HG03108 (cell line): ENCODE results near the gene H2BK1.

Source experiments
- ATAC-seq: cut with Tn5 transposase; IDR thresholded peaks from one replicate; pipeline ENCODE4 v1.9.1; 2021; ENCODE audit warnings: moderate library complexity; ENCODE audit not compliant: unreplicated experiment

Gene H2BK1

DNA sequence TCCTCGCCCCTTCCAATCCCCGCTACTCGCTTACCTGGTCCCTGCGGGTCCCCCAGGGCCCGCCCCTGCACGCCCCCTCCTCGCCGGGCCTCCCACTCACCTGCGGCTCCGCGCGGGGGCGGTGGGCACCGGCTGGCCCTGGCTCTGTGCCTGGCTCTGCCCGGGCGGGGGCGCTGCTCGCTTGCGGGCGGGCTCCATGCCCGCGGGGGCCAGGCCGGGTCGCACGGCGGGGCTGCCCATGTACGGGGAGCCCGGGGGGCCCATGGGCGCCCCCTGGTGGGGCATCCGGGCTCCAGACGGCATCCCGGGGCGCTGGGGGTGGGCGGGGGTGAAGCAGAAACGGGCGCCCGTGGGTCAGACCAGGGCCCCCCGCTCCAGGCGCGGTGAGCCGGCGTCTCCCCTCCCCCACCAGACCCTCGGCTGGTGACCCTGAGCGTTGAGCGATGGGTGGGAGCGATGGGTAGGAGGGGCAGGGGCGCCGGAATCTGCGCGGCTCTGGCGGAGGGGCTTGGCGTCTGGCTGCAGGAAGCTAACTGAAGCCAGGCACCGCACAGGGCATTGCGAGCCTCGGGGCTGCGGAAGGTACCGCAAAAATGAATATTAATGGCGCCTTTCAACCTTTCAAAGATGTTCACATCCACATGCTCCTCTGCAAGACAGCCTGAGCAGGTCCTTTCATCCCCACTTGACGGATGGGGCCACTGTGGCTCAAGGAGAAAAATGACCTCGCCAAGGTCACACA lies 35.2 kb upstream of the H2BK1 start:
- no peak for ATAC-seq

- ATAC-seq, result no peak
Measured at GRCh38 chr7:151244841-151245346, 34.6 kb upstream of the H2BK1 start.

GRCh38 chr7:151244196-151244840 lies 34.0 kb upstream of the H2BK1 start:
- ATAC-seq, result no peak

DNA sequence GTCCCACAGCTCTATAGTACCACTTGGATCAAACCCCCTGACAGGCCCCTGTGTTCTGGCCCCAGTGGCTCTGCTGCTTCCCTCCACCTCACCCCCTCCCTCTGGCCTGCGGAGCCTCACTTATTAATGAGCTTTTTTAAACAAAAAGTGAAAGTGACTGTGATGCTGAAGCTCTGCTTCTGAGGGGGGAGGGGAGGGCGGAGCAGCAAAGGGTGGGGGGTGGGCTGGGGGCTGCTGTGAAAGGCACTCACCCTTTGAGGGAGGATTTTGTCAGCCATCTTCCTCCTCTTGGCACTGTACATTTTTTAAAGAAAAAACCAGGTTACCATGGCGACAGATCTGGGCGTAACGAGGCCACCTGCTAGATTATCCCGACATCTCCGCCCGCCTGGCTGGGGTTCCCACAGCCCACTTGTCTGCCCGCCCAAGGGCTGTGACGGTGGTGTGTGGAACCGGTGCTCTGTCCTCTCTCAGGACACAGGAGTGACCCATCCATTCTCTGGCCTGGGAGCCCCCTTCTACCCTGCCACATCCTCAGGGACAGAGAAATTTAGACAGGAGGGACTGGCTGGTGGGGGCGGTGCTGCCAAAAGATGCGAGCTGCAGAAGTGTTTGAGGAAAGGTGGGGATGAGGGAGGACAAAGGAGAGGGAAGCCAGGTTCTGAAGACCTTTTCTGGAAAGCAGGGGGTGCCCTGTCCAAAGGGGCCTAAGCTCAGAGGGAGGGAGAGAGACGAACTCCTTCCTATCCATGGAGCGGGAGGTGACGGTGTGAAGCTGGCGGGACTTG lies 33.3 kb upstream of the H2BK1 start:
- no peak for ATAC-seq

- ATAC-seq, result no peak
Measured at GRCh38 chr7:151243045-151243349, 32.7 kb upstream of the H2BK1 start.

DNA sequence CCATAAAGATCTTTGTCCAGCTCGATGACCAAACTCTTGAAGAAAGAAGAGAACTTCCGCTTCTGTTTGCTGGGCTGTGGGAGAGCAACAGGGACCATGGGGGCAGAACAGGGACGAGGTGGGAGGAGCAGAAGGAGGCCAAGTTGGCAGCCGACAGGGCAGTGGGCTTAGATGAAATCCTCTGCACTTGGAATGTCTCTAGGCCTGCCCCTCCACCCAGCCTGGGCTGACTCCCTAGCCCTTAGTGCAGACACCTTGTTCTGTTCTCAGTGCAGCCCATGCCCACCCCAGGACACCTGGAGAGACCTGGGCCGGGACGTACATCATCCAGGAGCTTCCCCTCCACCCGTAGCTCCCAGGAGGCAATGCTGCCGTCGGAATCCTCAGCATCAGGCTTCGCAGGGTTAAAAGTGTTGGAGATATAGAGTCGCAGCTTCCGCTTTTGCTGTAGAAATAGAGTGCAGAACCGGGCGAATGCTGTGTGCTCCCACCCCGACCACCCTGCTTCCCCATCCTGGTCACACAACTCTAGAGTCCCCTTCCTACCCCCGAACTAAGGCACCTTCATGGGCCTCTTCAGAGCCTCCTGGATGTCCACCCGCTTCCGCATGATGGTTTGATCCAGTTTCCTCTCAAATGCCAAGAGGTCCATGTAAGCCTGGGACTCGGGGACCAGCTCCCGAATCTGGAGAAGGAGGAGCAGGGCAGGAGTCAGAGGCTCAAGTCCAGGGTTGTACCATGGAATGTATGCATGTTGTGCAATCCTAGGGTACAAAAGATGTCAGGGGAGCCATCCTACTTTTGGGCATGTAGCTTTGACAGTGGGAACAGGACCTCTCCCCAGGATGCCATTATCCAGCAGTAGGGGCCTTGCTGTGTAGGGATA lies 32.1 kb upstream of the H2BK1 start:
- no peak for ATAC-seq

GRCh38 chr7:151241755-151242096 lies 31.4 kb upstream of the H2BK1 start:
- no peak for ATAC-seq

DNA sequence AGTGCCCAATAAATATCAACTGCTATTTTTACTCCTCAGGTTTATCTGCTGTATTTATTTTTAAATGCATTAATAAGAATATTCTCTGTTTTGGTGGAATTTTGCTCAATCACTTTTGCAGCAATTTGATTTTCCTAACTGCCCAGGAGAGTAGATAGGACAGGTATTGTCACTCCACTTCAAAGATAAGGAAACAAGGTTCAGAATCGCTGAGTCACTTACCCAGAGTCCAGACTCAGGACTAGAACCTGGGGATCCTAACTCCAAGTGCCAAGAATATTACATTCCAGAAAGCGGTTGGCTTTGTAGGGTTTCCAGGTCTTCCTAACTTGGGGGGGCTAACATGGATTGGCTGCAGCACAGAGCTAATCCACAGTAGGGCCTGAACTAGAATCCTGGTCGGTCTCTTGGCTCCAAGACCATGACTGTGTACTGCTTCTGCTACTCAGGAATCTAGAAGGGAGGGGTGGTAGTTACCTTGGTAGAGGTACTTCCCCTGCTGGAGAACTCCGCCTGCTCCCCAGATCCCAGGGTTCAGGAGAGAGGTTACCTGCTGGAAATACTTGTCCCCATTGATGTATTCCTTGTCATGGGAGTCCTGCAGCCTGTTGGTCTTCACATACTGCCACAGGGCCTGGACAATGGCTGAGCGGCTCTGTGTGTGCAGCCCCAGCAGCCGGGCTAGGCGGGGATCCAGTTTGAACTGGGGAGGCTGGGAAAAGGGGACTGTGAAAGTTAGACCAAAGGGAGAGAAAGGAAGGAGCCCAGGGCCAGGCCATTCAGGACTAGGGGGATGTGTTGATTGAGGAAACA lies 30.9 kb upstream of the H2BK1 start:
- ATAC-seq, result no peak

GRCh38 chr7:151240536-151240935 lies 30.2 kb upstream of the H2BK1 start:
- no peak for ATAC-seq

DNA sequence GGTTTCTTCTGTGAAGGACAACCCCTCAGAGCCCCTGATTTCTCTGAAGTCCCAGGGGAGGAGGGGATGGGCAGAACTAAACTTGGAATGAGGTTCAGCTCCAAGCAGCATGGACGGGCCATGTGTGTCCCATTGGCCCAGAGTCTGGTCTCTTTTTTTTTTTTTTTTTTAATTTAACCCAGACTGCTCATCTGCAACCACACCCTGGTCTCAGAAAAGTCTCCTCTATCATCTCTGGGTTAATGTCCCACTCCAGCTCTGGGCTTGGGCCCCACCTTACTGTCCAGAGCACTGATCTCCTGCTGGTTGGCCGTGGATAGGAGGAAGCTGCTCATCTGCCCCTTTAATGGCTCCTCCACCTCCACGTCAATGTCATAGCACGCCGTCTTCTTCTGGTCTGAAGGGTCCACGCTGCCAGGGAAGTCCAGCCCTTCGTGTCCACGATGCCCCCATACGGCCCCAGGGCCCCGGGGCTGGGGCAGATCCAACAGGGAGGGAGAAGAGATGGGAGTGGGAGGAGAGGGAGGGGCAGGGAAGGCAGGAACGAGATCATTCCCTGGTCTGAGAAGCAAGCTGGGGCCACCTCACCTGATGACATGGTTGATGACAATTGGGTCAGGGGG lies 29.7 kb upstream of the H2BK1 start:
- no peak for ATAC-seq

DNA sequence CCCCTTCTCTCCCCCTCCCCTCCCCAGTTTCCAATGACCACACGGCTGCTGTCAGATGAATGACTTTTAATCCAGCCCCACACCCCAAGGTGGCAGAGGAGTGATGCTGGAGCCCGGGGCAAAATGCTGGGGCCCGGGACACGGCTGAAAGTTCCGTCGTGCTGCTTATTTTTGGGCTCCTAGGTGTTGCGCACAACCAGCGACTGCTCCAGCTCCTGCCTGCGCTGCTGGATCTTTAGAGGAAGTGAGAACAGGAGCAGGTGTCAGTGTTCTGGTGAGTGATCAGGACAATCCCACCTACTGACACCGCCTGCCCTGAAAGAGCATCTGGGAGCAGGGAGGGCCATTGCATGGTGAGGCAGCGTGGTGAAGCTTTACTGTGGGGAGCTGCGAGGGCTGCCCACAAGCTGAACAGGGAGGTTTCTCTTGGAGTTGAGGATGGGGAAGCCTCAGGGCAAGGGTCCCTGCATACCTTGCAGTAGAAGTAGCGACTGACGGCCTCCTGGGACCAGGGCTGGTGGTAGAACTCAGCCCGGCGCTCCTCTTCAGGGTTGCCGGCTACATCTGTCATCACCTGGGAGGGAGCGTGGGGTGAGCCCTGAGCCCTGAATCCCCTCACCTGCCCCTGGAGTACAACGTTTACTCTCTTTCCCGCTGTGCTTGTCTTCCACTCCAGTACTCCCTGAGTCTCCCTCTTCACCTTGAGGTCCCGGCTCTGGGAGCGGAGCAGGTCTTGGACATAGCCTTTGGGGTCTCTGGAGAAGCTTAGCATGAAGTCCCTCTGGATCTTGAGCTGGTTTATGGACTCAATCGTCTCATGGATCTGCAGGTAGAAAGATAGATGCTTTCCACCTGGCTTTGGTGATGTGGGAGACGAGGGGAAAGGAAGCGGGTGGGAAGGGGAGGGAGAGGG lies 28.9 kb upstream of the H2BK1 start:
- ATAC-seq, result no peak

DNA sequence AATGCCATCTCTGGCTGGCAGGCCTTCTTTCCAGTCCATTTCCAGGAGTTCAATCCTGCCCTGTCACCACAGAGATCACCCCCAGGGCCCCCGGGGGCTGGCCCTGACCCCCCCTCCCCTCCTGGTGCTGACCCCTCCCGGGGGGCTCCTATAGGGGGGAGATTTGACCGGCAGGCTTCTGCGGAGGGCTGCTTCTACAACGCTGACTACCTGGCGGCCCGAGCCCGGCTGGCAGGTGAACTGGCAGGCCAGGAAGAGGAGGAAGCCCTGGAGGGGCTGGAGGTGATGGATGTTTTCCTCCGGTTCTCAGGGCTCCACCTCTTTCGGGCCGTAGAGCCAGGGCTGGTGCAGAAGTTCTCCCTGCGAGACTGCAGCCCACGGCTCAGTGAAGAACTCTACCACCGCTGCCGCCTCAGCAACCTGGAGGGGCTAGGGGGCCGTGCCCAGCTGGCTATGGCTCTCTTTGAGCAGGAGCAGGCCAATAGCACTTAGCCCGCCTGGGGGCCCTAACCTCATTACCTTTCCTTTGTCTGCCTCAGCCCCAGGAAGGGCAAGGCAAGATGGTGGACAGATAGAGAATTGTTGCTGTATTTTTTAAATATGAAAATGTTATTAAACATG lies 28.0 kb upstream of the H2BK1 start:
- ATAC-seq, result no peak

DNA sequence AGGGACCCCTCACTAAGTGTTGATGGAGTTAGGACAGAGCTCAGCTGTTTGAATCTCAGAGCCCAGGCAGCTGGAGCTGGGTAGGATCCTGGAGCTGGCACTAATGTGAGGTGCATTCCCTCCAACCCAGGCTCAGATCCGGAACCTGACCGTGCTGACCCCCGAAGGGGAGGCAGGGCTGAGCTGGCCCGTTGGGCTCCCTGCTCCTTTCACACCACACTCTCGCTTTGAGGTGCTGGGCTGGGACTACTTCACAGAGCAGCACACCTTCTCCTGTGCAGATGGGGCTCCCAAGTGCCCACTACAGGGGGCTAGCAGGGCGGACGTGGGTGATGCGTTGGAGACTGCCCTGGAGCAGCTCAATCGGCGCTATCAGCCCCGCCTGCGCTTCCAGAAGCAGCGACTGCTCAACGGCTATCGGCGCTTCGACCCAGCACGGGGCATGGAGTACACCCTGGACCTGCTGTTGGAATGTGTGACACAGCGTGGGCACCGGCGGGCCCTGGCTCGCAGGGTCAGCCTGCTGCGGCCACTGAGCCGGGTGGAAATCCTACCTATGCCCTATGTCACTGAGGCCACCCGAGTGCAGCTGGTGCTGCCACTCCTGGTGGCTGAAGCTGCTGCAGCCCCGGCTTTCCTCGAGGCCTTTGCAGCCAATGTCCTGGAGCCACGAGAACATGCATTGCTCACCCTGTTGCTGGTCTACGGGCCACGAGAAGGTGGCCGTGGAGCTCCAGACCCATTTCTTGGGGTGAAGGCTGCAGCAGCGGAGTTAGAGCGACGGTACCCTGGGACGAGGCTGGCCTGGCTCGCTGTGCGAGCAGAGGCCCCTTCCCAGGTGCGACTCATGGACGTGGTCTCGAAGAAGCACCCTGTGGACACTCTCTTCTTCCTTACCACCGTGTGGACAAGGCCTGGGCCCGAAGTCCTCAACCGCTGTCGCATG lies 27.2 kb upstream of the H2BK1 start:
- ATAC-seq, result no peak

- ATAC-seq, result no peak
Measured at GRCh38 chr7:151236406-151236805, 26.1 kb upstream of the H2BK1 start.

- ATAC-seq, result no peak
Measured at GRCh38 chr7:151235091-151235787, 25.0 kb upstream of the H2BK1 start.

- no peak for ATAC-seq
Measured at GRCh38 chr7:151233804-151234203, 23.5 kb upstream of the H2BK1 start.
